HepG2 (cell line): Measurements from ENCODE around the gene MRPL30.

Experiments used
- CERS6 ChIP-seq: sonication (generic); formaldehyde crosslinking; IDR thresholded peaks from 2 replicates; pipeline ENCODE4 v1.5.0; 2020; ENCODE audit warnings: missing genetic modification reagents
- CTCF ChIP-seq: sonication (generic); formaldehyde crosslinking; IDR thresholded peaks from 2 replicates; pipeline ENCODE4 v1.5.0; 2020; ENCODE audit warnings: mild to moderate bottlenecking, missing genetic modification reagents, moderate library complexity
- EZH2 ChIP-seq: conservative IDR thresholded peaks from 2 replicates; pipeline ENCODE4 v1.6.1; 2012; ENCODE audit warnings: mild to moderate bottlenecking, low read depth, low read length, moderate library complexity
- JUNB ChIP-seq: sonication (generic); formaldehyde crosslinking; IDR thresholded peaks from 2 replicates; pipeline ENCODE4 v1.8.0; 2022; ENCODE audit warnings: missing genetic modification reagents, mild to moderate bottlenecking, borderline replicate concordance
- KDM5A ChIP-seq: fragments of 200-600 bp; sonication (generic); IDR thresholded peaks from 2 replicates; pipeline ENCODE4 v1.7.0; 2018; ENCODE audit warnings: antibody characterized with exemption, mild to moderate bottlenecking, low read length, borderline replicate concordance
- RBM22 ChIP-seq: fragments of 200-400 bp; formaldehyde crosslinking; optimal IDR thresholded peaks from 2 replicates; pipeline ENCODE3; 2017; ENCODE audit warnings: mild to moderate bottlenecking, low read length, moderate library complexity
- RFX5 ChIP-seq: IDR thresholded peaks from 2 replicates; pipeline ENCODE4 v1.6.1; 2011; ENCODE audit warnings: low read depth, low read length, improper control_type of control experiment
- SRF ChIP-seq: IDR thresholded peaks from 2 replicates; pipeline ENCODE4 v1.6.1; 2011; ENCODE audit warnings: mild to moderate bottlenecking, low read depth, low read length, moderate library complexity
- ZNF17 ChIP-seq: sonication (generic); formaldehyde crosslinking; IDR thresholded peaks from 2 replicates; pipeline ENCODE4 v1.5.0; 2020; ENCODE audit warnings: mild to moderate bottlenecking, missing genetic modification reagents
- ZNF263 ChIP-seq: sonication (generic); formaldehyde crosslinking; IDR thresholded peaks from 2 replicates; pipeline ENCODE4 v1.4.0; 2020; ENCODE audit warnings: missing genetic modification reagents
- ZNF7 ChIP-seq: IDR thresholded peaks from 2 replicates; pipeline ENCODE4 v1.6.1; 2016; ENCODE audit warnings: missing biosample characterization, missing genetic modification reagents
- TF ChIP-seq, protein P1 (sequence below): sonication (generic); formaldehyde crosslinking; IDR thresholded peaks from 2 replicates; pipeline ENCODE4 v1.4.0; 2020; ENCODE audit warnings: missing genetic modification reagents, mild to moderate bottlenecking, borderline replicate concordance
- TF ChIP-seq, protein P2 (sequence below), 2 experiments: IDR thresholded peaks; 2 replicates each; pipeline ENCODE4 v1.6.1; 2011 to 2012; ENCODE audit warnings: low read length in 2 of 2, borderline replicate concordance in 1 of 2, low read depth in 1 of 2, mild to moderate bottlenecking in 1 of 2, moderate library complexity in 1 of 2
- TF ChIP-seq, protein P3 (sequence below): sonication (generic); formaldehyde crosslinking; IDR thresholded peaks from 2 replicates; pipeline ENCODE4 v1.5.1; 2020; ENCODE audit warnings: missing genetic modification reagents, mild to moderate bottlenecking, borderline replicate concordance

DNA sequence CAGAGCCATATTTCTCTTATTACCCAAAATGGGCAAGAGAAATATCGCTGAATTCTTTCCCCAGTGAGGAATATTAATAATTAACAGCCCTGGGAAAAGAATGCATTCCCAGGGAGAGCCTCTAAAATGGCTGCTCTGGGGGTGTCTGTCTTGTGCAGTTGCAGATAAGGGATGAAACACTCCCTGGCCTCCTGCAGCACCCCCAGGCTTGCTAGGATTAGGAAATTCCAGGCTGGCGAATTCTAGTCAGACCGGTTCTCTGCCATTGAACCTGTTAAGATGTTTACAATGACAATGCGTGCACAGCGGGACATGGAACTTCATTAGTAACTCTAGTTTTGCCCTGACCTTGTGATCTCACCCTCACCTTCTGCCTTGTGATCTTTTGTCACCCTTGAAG is 24.5 kb downstream of the MRPL30 start:
- TF ChIP-seq, protein P1, sequence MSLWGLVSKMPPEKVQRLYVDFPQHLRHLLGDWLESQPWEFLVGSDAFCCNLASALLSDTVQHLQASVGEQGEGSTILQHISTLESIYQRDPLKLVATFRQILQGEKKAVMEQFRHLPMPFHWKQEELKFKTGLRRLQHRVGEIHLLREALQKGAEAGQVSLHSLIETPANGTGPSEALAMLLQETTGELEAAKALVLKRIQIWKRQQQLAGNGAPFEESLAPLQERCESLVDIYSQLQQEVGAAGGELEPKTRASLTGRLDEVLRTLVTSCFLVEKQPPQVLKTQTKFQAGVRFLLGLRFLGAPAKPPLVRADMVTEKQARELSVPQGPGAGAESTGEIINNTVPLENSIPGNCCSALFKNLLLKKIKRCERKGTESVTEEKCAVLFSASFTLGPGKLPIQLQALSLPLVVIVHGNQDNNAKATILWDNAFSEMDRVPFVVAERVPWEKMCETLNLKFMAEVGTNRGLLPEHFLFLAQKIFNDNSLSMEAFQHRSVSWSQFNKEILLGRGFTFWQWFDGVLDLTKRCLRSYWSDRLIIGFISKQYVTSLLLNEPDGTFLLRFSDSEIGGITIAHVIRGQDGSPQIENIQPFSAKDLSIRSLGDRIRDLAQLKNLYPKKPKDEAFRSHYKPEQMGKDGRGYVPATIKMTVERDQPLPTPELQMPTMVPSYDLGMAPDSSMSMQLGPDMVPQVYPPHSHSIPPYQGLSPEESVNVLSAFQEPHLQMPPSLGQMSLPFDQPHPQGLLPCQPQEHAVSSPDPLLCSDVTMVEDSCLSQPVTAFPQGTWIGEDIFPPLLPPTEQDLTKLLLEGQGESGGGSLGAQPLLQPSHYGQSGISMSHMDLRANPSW (CRISPR knock-in tag), result no peak
- TF ChIP-seq, protein P2, sequence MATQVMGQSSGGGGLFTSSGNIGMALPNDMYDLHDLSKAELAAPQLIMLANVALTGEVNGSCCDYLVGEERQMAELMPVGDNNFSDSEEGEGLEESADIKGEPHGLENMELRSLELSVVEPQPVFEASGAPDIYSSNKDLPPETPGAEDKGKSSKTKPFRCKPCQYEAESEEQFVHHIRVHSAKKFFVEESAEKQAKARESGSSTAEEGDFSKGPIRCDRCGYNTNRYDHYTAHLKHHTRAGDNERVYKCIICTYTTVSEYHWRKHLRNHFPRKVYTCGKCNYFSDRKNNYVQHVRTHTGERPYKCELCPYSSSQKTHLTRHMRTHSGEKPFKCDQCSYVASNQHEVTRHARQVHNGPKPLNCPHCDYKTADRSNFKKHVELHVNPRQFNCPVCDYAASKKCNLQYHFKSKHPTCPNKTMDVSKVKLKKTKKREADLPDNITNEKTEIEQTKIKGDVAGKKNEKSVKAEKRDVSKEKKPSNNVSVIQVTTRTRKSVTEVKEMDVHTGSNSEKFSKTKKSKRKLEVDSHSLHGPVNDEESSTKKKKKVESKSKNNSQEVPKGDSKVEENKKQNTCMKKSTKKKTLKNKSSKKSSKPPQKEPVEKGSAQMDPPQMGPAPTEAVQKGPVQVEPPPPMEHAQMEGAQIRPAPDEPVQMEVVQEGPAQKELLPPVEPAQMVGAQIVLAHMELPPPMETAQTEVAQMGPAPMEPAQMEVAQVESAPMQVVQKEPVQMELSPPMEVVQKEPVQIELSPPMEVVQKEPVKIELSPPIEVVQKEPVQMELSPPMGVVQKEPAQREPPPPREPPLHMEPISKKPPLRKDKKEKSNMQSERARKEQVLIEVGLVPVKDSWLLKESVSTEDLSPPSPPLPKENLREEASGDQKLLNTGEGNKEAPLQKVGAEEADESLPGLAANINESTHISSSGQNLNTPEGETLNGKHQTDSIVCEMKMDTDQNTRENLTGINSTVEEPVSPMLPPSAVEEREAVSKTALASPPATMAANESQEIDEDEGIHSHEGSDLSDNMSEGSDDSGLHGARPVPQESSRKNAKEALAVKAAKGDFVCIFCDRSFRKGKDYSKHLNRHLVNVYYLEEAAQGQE (IDR thresholded peaks at IDR 0.05; ENCODE audit: borderline replicate concordance in 1 of 2, low read depth in 1 of 2, low read length in 2 of 2), result no peak
- no peak for TF ChIP-seq JUNB
- TF ChIP-seq ZNF263 (CRISPR knock-in tag), result no peak
- no peak for TF ChIP-seq KDM5A
- no peak for TF ChIP-seq RFX5
- TF ChIP-seq SRF, result no peak
- no peak for TF ChIP-seq CTCF (CRISPR knock-in tag)
- no peak for TF ChIP-seq ZNF17 (CRISPR knock-in tag)
- TF ChIP-seq, protein P3, sequence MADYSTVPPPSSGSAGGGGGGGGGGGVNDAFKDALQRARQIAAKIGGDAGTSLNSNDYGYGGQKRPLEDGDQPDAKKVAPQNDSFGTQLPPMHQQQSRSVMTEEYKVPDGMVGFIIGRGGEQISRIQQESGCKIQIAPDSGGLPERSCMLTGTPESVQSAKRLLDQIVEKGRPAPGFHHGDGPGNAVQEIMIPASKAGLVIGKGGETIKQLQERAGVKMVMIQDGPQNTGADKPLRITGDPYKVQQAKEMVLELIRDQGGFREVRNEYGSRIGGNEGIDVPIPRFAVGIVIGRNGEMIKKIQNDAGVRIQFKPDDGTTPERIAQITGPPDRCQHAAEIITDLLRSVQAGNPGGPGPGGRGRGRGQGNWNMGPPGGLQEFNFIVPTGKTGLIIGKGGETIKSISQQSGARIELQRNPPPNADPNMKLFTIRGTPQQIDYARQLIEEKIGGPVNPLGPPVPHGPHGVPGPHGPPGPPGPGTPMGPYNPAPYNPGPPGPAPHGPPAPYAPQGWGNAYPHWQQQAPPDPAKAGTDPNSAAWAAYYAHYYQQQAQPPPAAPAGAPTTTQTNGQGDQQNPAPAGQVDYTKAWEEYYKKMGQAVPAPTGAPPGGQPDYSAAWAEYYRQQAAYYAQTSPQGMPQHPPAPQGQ (CRISPR knock-in tag), result no peak
- no peak for TF ChIP-seq EZH2
- no peak for TF ChIP-seq RBM22
- no peak for TF ChIP-seq ZNF7 (CRISPR knock-in tag)
- TF ChIP-seq CERS6 (CRISPR knock-in tag), result no peak
